ENCODE results near the gene MROH2B.

MROH2B gene

DNA sequence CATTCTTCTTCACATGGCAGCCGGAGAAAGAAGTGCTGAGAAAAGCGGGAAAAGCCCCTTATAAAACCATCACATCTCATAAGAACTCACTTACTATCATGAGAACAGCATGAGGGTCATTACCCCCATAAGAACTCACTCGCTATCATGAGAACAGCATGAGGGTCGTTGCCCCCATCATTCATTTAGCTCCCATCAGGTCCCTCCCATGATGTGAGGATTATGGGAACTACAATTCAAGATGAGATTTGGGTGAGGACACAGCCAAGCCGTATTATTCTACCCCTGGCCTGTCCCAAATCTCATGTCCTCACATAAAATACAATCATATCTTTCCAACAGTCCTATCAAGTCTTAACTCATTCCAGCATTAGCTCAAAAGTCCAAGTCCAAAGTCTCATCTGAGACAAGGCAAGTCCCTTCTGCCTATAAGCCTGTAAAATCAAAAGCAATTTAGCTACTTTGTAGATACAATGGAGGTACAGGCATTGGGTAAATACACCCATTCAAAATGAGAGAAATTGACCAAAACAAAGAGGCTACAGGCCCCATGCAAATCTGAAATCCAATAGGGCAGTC, 79.1 kb downstream of the MROH2B start:
- Histone ChIP-seq H3K4me2 (no peak overlapping the region), H3K36me3 (no peaks in the 10 kb centered on the region), H3K9ac (no peak overlapping the region), H3K4me1 (no peaks in the 10 kb centered on the region), H3K4me3 (no peak overlapping the region), H4K20me1 (no peaks in the 10 kb centered on the region), H3K9me3 (peaks cover 6% of the 10 kb centered on the region; the same call in 1 of the 2 replicates), H3K27me3 (no peaks in the 10 kb centered on the region), H3K27ac (no peak overlapping the region)
- TF ChIP-seq Cebpa-rat (IDR thresholded peaks at IDR 0.05), result no peak

DNA sequence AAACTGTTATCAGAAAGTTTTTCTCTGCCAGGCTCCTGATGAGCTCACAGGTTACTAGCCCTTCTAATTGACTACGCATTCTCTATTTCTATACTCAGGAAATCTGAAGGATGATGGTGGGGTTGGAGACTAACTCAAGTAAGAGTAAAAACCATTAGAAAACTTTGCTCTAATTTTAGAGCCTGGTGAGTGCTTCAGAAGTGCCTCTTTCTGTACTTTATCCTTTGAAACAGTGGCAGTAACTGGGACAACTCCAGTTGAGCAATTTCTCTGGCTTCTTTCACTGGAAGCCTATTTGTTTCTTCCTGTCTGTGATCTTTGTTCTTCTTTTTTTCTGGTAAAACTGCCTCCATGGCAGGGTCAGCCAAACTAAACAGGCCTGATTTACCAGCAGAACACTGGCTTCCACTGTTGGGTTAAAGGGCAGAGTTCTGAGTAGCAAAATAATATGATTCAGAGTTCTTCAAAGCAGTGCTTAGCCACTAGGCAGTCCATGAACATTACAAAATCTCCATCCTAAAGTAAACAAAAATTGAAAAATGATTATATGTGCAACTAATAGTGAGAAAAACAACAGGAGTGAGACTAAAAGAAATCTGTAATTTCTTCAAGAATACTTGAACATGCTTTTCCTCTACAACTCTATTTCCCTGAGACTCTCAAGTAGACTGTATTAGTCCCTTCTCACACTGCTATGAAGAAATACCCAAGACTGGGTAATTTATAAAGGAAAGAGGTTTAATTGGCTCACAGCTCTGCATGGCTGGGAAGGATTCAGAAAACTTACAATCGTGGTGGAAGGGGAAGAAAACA, 79.8 kb downstream of the MROH2B start:
- Histone ChIP-seq H3K4me2 (no peak overlapping the region), H3K36me3 (no peaks in the 10 kb centered on the region), H3K9ac (no peak overlapping the region), H3K4me3 (no peak overlapping the region), H3K4me1 (no peaks in the 10 kb centered on the region), H4K20me1 (no peaks in the 10 kb centered on the region), H3K27me3 (no peaks in the 10 kb centered on the region), H3K9me3 (peaks cover 6% of the 10 kb centered on the region; the same call in 1 of the 2 replicates), H3K27ac (no peak overlapping the region)
- no peak for TF ChIP-seq Cebpa-rat (IDR thresholded peaks at IDR 0.05)

DNA sequence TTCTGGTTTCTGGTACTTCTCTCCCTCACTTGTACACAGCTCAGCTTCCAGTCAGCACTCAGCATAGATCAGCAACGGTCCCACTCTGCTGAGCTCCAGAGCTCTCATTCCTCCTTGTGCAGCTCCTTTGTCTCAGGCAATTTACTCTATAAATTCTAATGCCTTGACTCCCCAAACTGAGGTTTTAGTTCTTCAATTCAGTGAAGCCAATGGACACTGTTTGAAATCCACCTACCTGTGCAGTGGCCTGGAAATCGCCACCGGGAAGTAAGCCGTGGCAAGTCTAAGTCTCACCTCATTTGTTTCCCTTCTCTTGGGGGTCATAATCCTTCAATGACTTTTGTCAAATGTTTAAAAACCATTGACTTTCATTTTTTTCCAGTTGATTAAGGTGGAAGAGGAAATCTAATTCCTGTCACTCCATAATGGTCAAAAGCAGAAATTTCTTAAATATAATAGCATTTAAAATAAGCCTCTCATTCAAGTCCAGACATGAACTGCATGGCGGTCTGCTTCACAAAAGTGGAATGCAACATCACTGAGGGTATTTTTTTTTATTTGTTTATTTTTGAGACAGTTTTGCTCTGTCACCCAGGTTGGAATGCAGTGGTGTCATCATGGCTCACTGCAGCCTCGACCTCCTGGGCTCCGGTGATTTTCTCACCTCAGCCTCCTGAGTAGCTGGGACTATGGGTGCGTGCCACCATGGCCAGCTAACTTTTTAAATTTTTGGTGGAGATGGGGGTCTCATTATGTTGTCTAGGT, 82.2 kb downstream of the MROH2B start:
- H3K36me3 ChIP-seq, result no peaks in the 10 kb centered on the region
- no peak overlapping the region for H3K27ac ChIP-seq
- H3K9ac ChIP-seq, result no peak overlapping the region
- no peak overlapping the region for H3K4me2 ChIP-seq
- H3K4me3 ChIP-seq, result no peak overlapping the region
- no peaks in the 10 kb centered on the region for H3K4me1 ChIP-seq
- H3K27me3 ChIP-seq, result no peaks in the 10 kb centered on the region
- no peak for TF ChIP-seq Cebpa-rat (IDR thresholded peaks at IDR 0.05)
- no peaks in the 10 kb centered on the region for H4K20me1 ChIP-seq
- peaks cover 6% of the 10 kb centered on the region; the same call in 1 of the 2 replicates for H3K9me3 ChIP-seq

DNA sequence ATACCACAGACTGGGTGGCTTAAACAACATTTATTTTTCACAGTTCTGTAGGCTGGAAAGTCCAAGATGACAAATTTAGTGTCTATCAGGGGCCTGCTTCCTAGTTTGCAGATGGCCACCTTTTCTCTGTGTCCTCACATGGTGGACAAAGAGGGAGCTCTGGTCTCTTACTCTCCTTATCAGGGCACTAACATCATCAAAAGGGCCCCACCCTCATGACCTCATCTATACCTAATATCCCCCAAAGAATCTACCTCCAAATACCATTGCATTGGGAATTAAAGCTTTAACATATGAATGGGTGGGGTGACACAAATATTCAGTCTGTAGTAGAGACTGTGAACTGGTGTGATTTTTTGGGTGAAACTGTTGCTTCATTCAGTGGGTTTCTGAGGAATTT, 83.8 kb downstream of the MROH2B start:
- no peak overlapping the region for H3K4me2 ChIP-seq
- no peak overlapping the region for H3K4me3 ChIP-seq
- no peak overlapping the region for H3K27ac ChIP-seq
- TF ChIP-seq Cebpa-rat (IDR thresholded peaks at IDR 0.05), result no peak
- no peaks in the 10 kb centered on the region for H3K36me3 ChIP-seq
- H3K9me3 ChIP-seq, result no peaks in the 10 kb centered on the region
- no peaks in the 10 kb centered on the region for H4K20me1 ChIP-seq
- H3K9ac ChIP-seq, result no peak overlapping the region
- no peaks in the 10 kb centered on the region for H3K4me1 ChIP-seq
- H3K27me3 ChIP-seq, result no peaks in the 10 kb centered on the region

DNA sequence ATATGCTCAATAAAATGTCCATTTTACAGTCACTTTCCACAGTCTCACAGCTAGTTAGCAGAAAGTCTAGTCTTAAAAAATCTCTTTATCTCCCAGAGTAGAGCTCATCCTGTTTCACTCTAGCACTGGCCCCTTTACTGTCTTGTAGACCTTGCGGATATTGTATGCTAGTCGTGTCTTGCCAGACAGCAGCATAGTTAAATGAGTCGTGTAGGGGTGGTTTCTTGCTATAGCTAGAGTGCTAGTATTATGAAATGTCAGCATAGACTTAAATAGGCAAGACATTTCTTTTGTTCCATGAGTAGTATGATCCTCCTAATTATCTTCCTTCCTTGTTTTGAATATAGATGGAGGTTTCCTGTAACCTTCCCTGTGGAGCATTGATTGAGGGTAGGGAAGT, 84.5 kb downstream of the MROH2B start:
- Histone ChIP-seq H3K36me3 (no peaks in the 10 kb centered on the region), H3K9ac (no peak overlapping the region), H3K9me3 (no peaks in the 10 kb centered on the region), H3K27me3 (no peaks in the 10 kb centered on the region), H3K4me2 (no peak overlapping the region), H3K4me1 (no peaks in the 10 kb centered on the region), H3K27ac (no peak overlapping the region), H4K20me1 (no peaks in the 10 kb centered on the region), H3K4me3 (no peak overlapping the region)
- TF ChIP-seq Cebpa-rat (IDR thresholded peaks at IDR 0.05), result no peak

DNA sequence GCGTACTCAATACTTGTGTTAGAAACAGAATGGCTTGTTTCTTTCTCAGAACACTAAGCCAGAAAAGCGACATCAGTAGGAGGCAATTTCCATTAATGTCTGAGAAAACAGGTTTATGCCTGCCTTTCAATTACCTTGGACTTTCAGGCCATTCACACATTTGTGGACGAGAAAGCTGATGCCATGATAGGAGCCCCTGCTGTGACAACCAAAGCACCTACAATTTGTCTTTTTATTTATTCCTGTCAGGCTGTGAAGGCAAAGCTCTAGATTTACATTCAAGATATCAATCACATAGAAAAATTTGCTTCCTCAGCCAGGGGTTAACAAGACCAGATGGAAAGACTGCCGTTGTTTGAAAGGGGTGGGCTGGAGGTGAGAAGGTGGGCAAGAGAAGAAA, 85.6 kb downstream of the MROH2B start:
- no peak for TF ChIP-seq Cebpa-rat (IDR thresholded peaks at IDR 0.05)
- no peak overlapping the region for H3K9ac ChIP-seq
- no peaks in the 10 kb centered on the region for H4K20me1 ChIP-seq
- H3K4me1 ChIP-seq, result no peaks in the 10 kb centered on the region
- H3K27me3 ChIP-seq, result no peaks in the 10 kb centered on the region
- no peaks in the 10 kb centered on the region for H3K36me3 ChIP-seq
- no peak overlapping the region for H3K4me2 ChIP-seq
- no peak overlapping the region for H3K4me3 ChIP-seq
- no peak overlapping the region for H3K27ac ChIP-seq
- H3K9me3 ChIP-seq, result no peaks in the 10 kb centered on the region

DNA sequence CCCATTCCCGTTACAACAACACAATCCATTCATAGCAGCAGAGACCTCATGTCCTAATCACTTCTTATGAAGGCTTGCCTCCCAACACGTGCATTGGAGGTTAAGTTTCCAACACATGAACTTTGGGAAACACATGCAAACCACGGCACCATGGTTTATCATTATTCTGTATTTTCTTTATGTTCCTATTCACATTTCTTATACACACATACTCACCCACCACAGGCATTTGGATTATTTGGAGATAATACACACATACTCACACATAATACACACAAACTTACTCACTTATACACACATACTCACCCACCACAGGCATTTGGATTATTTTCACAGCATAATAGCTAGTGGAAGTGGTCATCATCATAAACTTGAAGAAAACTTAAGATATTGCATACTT, 86.3 kb downstream of the MROH2B start:
- H3K27me3 ChIP-seq, result no peaks in the 10 kb centered on the region
- H3K4me1 ChIP-seq, result no peaks in the 10 kb centered on the region
- H3K27ac ChIP-seq, result no peak overlapping the region
- H3K4me3 ChIP-seq, result no peak overlapping the region
- no peaks in the 10 kb centered on the region for H4K20me1 ChIP-seq
- H3K9me3 ChIP-seq, result no peaks in the 10 kb centered on the region
- no peak for TF ChIP-seq Cebpa-rat (IDR thresholded peaks at IDR 0.05)
- no peaks in the 10 kb centered on the region for H3K36me3 ChIP-seq
- H3K9ac ChIP-seq, result no peak overlapping the region
- no peak overlapping the region for H3K4me2 ChIP-seq

DNA sequence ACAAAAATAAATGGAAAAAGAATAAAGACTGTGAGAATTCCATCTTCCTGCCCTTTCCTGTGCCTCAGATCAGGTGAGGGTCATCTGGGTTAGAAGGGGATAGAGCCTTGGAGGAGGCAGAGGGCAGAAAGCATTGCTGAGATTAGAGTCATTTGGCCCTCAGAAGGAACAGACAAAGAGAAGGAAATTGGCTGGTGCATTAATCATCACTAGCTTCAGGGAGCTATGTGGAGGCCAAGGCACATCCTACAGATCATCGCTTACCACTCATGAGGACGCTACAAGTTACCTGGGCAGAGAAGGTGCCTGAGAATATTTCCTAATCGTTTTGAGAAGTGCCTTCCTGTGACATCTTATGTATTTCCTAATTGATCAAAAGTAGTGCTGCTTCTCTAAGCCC, 87.4 kb downstream of the MROH2B start:
- Histone ChIP-seq H3K4me1 (no peaks in the 10 kb centered on the region), H3K36me3 (no peaks in the 10 kb centered on the region), H3K9ac (no peak overlapping the region), H3K9me3 (no peaks in the 10 kb centered on the region), H4K20me1 (no peaks in the 10 kb centered on the region), H3K27me3 (no peaks in the 10 kb centered on the region), H3K4me2 (no peak overlapping the region), H3K4me3 (no peak overlapping the region), H3K27ac (no peak overlapping the region)
- no peak for TF ChIP-seq Cebpa-rat (IDR thresholded peaks at IDR 0.05)

DNA sequence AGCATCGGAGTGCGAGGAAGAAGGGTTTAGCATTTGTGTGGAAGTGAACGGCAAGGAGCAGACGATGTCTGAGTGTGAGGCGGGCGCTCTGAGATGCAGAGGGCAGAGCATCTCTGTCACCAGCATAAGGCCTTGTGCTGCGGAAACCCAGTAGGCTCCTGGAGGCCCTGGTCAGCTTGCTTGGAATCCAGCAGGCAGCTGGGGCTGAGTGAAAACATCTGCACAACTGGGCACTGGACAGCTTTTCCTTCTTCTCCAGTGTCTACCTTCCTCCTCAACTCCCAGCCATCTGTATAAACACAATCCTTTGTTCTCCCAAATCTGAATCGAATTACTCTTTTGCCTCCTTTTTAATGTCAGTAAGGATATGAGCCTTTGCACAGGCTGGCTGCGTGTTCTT, 89.7 kb downstream of the MROH2B start:
- no peaks in the 10 kb centered on the region for H4K20me1 ChIP-seq
- no peaks in the 10 kb centered on the region for H3K36me3 ChIP-seq
- H3K27me3 ChIP-seq, result no peaks in the 10 kb centered on the region
- H3K4me3 ChIP-seq, result no peak overlapping the region
- H3K4me1 ChIP-seq, result no peaks in the 10 kb centered on the region
- H3K9ac ChIP-seq, result no peak overlapping the region
- no peak for TF ChIP-seq Cebpa-rat (IDR thresholded peaks at IDR 0.05)
- H3K4me2 ChIP-seq, result no peak overlapping the region
- H3K27ac ChIP-seq, result no peak overlapping the region
- no peaks in the 10 kb centered on the region for H3K9me3 ChIP-seq

DNA sequence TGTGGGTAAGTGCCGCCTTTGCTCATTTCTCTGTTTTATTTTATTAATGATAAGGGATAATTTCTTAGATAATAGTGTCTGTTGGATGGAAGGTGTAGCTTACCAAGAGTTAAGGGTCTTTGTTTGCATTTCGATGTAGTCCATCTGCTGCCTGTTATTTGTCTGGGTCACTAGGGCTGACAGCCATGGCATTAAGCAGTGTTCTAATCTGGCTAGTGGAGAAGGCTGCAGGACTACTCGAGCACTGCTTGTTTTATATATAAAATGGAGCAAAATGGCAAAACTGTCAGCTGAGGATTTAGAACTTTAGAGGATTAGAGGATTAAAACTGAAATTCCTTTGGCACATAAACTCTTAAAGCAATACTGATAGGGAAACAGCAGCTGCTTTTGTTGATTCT, 94.3 kb downstream of the MROH2B start:
- Histone ChIP-seq H3K9ac (no peak overlapping the region), H3K27me3 (no peaks in the 10 kb centered on the region), H3K4me3 (no peak overlapping the region), H3K4me1 (no peaks in the 10 kb centered on the region), H3K27ac (no peak overlapping the region), H3K36me3 (no peaks in the 10 kb centered on the region), H3K4me2 (no peak overlapping the region), H4K20me1 (no peaks in the 10 kb centered on the region), H3K9me3 (no peaks in the 10 kb centered on the region)
- TF ChIP-seq Cebpa-rat (IDR thresholded peaks at IDR 0.05), result no peak
